Rectal smooth muscle tissue (tissue), 1 donor: ENCODE data around the gene GPR153.

Experiments
- H3K27ac ChIP-seq: one replicate; pipeline ENCODE4 v1.7.0; 2013; ENCODE audit warnings: low read depth, low read length, inconsistent platforms
- H3K27me3 ChIP-seq: one replicate; pipeline ENCODE4 v1.7.0; 2013; ENCODE audit warnings: low read length; ENCODE audit not compliant: control insufficient read depth, insufficient read depth
- H3K36me3 ChIP-seq: one replicate; pipeline ENCODE4 v1.7.0; 2013; ENCODE audit warnings: low read length; ENCODE audit not compliant: control insufficient read depth, insufficient read depth
- H3K4me1 ChIP-seq: one replicate; pipeline ENCODE4 v1.7.0; 2013; ENCODE audit warnings: low read length; ENCODE audit not compliant: control insufficient read depth, insufficient read depth
- H3K4me3 ChIP-seq: one replicate; pipeline ENCODE4 v1.7.0; 2013; ENCODE audit warnings: low read length
- H3K9ac ChIP-seq: one replicate; pipeline ENCODE4 v1.7.0; 2013; ENCODE audit warnings: low read length

GPR153 gene

GRCh38 chr1:6206520-6206855 lies 54.4 kb downstream of the GPR153 start:
- H3K9ac ChIP-seq = no peak overlapping the region
- H3K27ac ChIP-seq = peak overlapping the region; percentile 51
- no peaks in the 10 kb centered on the region for H3K27me3 ChIP-seq
- no peaks in the 10 kb centered on the region for H3K36me3 ChIP-seq
- no peaks in the 10 kb centered on the region for H3K4me1 ChIP-seq
- peak overlapping the region; percentile 77 for H3K4me3 ChIP-seq

DNA sequence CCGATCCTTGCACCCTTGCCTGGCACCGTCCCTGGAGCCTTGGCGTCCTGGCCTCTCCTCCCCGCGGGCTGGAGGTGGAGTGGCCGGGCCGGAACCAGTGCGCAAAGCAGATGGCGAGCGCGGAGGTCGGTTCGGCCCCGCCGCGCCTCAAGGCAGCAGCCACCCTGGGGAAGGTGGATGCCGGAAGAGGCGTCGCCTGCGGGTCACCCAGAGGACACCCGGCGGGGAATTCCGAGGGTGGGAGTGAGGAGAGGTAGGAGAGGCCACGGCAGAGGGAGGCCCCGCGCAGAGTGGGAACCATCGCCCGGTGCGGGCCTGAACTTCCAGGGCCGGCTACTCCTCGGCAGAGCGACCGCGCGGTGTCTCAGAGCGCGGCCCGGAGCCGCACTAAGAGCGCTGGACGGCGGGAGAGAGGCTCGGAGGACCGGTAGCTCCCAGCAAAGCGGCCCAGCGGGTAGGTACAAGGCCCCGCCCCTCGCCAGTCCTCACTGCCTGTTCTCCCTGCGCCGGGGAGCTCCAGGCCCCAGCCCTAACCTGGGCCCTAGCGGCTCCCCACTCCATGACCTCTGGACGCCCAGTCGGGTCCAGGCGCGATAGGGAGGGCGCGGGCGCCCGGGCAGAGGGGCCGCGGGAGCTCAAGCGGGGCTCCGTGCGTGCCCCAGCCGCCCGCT lies 54.9 kb downstream of the GPR153 start, which contains the start of gene RNF207:
TSS of gene RNF207 (plus strand) at position 271 of the 671 bp plus-strand sequence. CDS start 417 bp downstream, outside the sequence.
- no peaks in the 10 kb centered on the region for H3K4me1 ChIP-seq
- peak within 1 kb of the TSS; percentile 77 for H3K4me3 ChIP-seq
- H3K36me3 ChIP-seq = no peaks in the 10 kb centered on the region
- H3K27ac ChIP-seq = peak within 1 kb of the TSS; percentile 63
- H3K27me3 ChIP-seq = no peaks in the 10 kb centered on the region
- peak within 1 kb of the TSS; percentile 40 for H3K9ac ChIP-seq

- Histone ChIP-seq H3K9ac (no peak overlapping the region), H3K27ac (no peak overlapping the region), H3K4me1 (peaks cover 16% of the 10 kb centered on the region), H3K4me3 (no peak overlapping the region), H3K36me3 (no peaks in the 10 kb centered on the region), H3K27me3 (no peaks in the 10 kb centered on the region)
These were observed 58.6 kb downstream of the GPR153 start for GRCh38 chr1:6202256-6202655.

DNA sequence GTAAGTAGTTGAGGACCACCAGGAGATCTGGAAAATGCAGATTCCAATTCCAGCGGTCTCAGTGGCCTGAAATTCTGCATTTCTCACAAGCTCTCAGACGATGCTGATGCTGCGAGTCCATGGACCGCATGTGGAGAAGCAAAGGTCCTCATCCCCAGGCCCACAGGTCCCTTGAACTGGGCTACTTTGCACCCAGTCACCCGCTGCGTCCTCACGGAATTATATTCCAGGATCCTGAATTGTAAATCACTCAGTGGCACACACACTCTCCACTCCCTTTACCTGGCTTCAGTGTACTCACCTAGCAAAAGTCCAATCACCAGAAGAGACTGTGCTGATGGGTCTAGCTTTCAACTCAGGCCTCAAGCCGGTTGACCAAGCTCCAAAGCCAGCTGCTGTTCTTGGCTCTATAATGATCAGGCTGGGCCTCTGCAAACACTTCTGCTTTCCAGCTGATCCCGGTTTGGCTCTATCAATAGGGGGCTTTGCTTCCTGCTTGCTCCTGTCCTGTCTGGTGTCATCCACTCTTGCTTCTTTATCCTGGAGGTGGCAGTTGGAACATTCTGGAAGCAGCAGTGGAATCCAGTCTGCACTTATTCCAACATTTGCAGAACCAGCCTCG lies 60.6 kb downstream of the GPR153 start:
- H3K4me3 ChIP-seq = peak overlapping the region; percentile 57
- peak overlapping the region; percentile 81 for H3K27ac ChIP-seq
- H3K27me3 ChIP-seq = no peaks in the 10 kb centered on the region
- H3K36me3 ChIP-seq = peaks cover 4% of the 10 kb centered on the region
- H3K9ac ChIP-seq = no peak overlapping the region
- H3K4me1 ChIP-seq = peaks cover 16% of the 10 kb centered on the region

- Histone ChIP-seq H3K4me3 (peak within 1 kb of the TSS; percentile 69), H3K27ac (peak within 1 kb of the TSS; percentile 81), H3K9ac (peak within 1 kb of the TSS; percentile 76), H3K4me1 (peaks cover 16% of the 10 kb centered on the region), H3K27me3 (no peaks in the 10 kb centered on the region), H3K36me3 (peaks cover 6% of the 10 kb centered on the region)
These were observed 61.4 kb downstream of the GPR153 start, which contains the start of gene RPL22 for GRCh38 chr1:6199298-6200187. TSS of gene RPL22 (minus strand) at chr1:6199595. CDS start at chr1:6199573, 22 bp downstream.

DNA sequence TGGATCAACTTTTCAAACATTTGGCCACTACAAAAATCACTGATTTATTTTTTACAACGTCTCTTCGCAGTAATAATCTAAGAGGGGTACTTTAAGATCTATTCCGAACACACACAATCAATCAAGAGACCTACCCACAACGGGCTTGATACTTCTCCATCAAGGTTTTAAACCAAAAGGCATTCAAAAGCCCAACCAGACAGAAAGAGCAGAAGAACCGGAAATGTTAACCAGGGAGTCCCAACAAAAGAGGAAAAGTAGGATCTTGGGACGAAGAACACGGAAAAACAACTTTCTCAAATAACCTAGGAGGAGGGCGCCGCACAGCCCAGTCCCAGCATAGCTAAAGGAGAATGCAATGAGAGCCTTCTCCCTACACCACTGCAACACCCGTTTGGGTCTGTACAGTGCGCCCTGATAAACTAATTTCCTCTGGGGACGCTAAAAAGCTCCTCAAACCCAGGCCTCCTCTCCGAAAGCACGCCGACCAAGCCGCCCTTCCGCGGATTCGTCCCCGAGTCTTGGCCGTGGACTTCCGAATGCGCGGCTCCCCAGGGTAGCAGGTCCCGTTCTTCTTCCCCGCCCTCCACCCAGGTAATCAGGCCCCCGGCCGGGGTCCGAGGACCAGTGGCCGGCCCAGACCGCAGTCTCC lies 62.1 kb downstream of the GPR153 start:
- Histone ChIP-seq H3K9ac (peak overlapping the region; percentile 76), H3K27ac (peak overlapping the region; percentile 60), H3K4me3 (peak overlapping the region; percentile 69), H3K4me1 (peaks cover 16% of the 10 kb centered on the region), H3K27me3 (no peaks in the 10 kb centered on the region), H3K36me3 (peaks cover 10% of the 10 kb centered on the region)

GRCh38 chr1:6197746-6198427 lies 63.0 kb downstream of the GPR153 start:
- H3K4me1 ChIP-seq = peaks cover 16% of the 10 kb centered on the region
- H3K36me3 ChIP-seq = peaks cover 14% of the 10 kb centered on the region
- H3K27ac ChIP-seq = no peak overlapping the region
- no peaks in the 10 kb centered on the region for H3K27me3 ChIP-seq
- no peak overlapping the region for H3K9ac ChIP-seq
- peak overlapping the region; percentile 69 for H3K4me3 ChIP-seq
